Esophagus squamous epithelium (tissue), 5 donors: ENCODE results near the gene C1orf50. TPM values are rescaled to one million over a fixed set of nuclear protein-coding genes. Genes with fewer than 3 reads are reported as not detected.

Experiments used
- DNase-seq: peaks from one replicate; lab custom pipeline; 2025; lab: John Stamatoyannopoulos, UW
- H3K27ac ChIP-seq, 4 donors: fragments of 200-600 bp; sonication (generic); one replicate each; pipeline ENCODE4 v1.5.1; 2016 to 2019; ENCODE audit warnings: mild to moderate bottlenecking in 1 of 4
- H3K27me3 ChIP-seq, 4 donors: fragments of 200-600 bp; sonication (generic); 1 replicate in 3 of 4; 2 replicates in 1 of 4; pipeline versions ENCODE4 v1.5.1 to v1.6.0; 2017 to 2021; ENCODE audit warnings: antibody characterized with exemption in 1 of 4
- H3K36me3 ChIP-seq, 3 donors: fragments of 200-600 bp; sonication (generic); one replicate each; pipeline ENCODE4 v1.5.1; 2016 to 2019
- H3K4me1 ChIP-seq, 3 donors: fragments of 200-600 bp; sonication (generic); one replicate each; pipeline ENCODE4 v1.5.1; 2017 to 2019
- H3K4me3 ChIP-seq, 4 donors: fragments of 200-600 bp; sonication (generic); 1 replicate in 3 of 4; 2 replicates in 1 of 4; pipeline ENCODE4 v1.5.1; 2016 to 2019; ENCODE audit warnings: mild to moderate bottlenecking in 2 of 4, moderate library complexity in 1 of 4
- H3K9me3 ChIP-seq, 3 donors: fragments of 200-600 bp; sonication (generic); one replicate each; pipeline ENCODE4 v1.5.1; 2016 to 2019
- POLR2A ChIP-seq, 4 donors: fragments of 450-650 bp; IDR thresholded peaks; one replicate each; pipeline ENCODE4 v1.6.1; 2017; ENCODE audit warnings: antibody characterized with exemption in 4 of 4, mild to moderate bottlenecking in 4 of 4, moderate library complexity in 3 of 4
- WGBS, 2 donors: methylation state at CpG; one replicate each; pipeline ENCODE4 v1.1.5; 2018; 5-methylcytosine and 5-hydroxymethylcytosine counted together
- intact Hi-C: fragments of 100-400 bp; cut with DNase I; formaldehyde crosslinking; loops from one replicate; pipeline ENCODE4 v1.15.0; 2022
- total RNA-seq, 4 donors: library from RNA; depleted of rRNA; stranded (reverse); fragments of >200 nt; gene quantifications; one replicate each; pipeline ENCODE4 v1.1.0, GENCODE V29; 2016
- TF ChIP-seq, protein P1 (sequence below), 6 experiments: fragments of 450-650 bp in 4 of 6; fragments of 200-600 bp in 2 of 6; sonication (generic) in 2 of 6; IDR thresholded peaks; one replicate each; pipeline ENCODE4 v1.5.1; 2016 to 2019; ENCODE audit warnings: antibody characterized with exemption in 6 of 6, mild to moderate bottlenecking in 4 of 6, moderate library complexity in 4 of 6
- donor health status: DM: yes; HTN: yes; CAD: no.

C1orf50 gene
- total RNA-seq, 4 donors from 2014 or later: 1.5 to 15.4 (median 3.8) TPM

GRCh38 chr1:42768172-42768571 lies 1.1 kb downstream of the C1orf50 start:
- H3K27me3 ChIP-seq: no peaks in the 10 kb centered on the region
- peaks cover 10 to 54% (median 16%) of the 10 kb centered on the region in 3 donors for H3K4me1 ChIP-seq
- peaks cover 0 to 11% (median 0%) of the 10 kb centered on the region in 3 donors for H3K36me3 ChIP-seq
- peak overlapping the region in 3 of 4 donors; percentile 63 to 97 (median 77) for H3K4me3 ChIP-seq
- peak overlapping the region in 1 of 4 donors; percentile 93 for H3K27ac ChIP-seq
- H3K9me3 ChIP-seq: no peaks in the 10 kb centered on the region
- intact Hi-C loops: no loop called here
- WGBS, 2 donors: 73 to 80% methylated on average over 2 of the region's 2 CpGs
- TF ChIP-seq POLR2A (IDR thresholded peaks at IDR 0.05): no peak
- TF ChIP-seq, protein P1, sequence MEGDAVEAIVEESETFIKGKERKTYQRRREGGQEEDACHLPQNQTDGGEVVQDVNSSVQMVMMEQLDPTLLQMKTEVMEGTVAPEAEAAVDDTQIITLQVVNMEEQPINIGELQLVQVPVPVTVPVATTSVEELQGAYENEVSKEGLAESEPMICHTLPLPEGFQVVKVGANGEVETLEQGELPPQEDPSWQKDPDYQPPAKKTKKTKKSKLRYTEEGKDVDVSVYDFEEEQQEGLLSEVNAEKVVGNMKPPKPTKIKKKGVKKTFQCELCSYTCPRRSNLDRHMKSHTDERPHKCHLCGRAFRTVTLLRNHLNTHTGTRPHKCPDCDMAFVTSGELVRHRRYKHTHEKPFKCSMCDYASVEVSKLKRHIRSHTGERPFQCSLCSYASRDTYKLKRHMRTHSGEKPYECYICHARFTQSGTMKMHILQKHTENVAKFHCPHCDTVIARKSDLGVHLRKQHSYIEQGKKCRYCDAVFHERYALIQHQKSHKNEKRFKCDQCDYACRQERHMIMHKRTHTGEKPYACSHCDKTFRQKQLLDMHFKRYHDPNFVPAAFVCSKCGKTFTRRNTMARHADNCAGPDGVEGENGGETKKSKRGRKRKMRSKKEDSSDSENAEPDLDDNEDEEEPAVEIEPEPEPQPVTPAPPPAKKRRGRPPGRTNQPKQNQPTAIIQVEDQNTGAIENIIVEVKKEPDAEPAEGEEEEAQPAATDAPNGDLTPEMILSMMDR (IDR thresholded peaks at IDR 0.05): no peak
- DNase-seq: no peak

- Histone ChIP-seq H3K9me3 (no peaks in the 10 kb centered on the region), H3K4me3 (no peak overlapping the region), H3K27ac (no peak overlapping the region), H3K27me3 (no peaks in the 10 kb centered on the region), H3K4me1 (peaks cover 10 to 43% (median 16%) of the 10 kb centered on the region in 3 donors), H3K36me3 (peaks cover 0 to 27% (median 6%) of the 10 kb centered on the region in 3 donors)
- no peak for DNase-seq
- TF ChIP-seq, protein P1 (IDR thresholded peaks at IDR 0.05): no peak
- TF ChIP-seq POLR2A (IDR thresholded peaks at IDR 0.05): no peak
- intact Hi-C loops: no loop called here
- 85 to 88% methylated on average over 3 of the region's 3 CpGs for WGBS, 2 donors
Measured at GRCh38 chr1:42769811-42770210, 2.8 kb downstream of the C1orf50 start.

- Histone ChIP-seq H3K4me1 (peaks cover 0 to 15% (median 10%) of the 10 kb centered on the region in 3 donors), H3K27ac (no peak overlapping the region), H3K4me3 (no peak overlapping the region), H3K9me3 (no peaks in the 10 kb centered on the region), H3K36me3 (peaks cover 4 to 63% (median 17%) of the 10 kb centered on the region in 3 donors), H3K27me3 (no peaks in the 10 kb centered on the region)
- intact Hi-C loops: no loop called here
- WGBS, 2 donors: 50% methylated on average over 2 of the region's 2 CpGs
- no peak for TF ChIP-seq POLR2A (IDR thresholded peaks at IDR 0.05)
- TF ChIP-seq, protein P1 (IDR thresholded peaks at IDR 0.05): no peak
- DNase-seq: no peak
Measured at GRCh38 chr1:42773420-42773819, 6.4 kb downstream of the C1orf50 start.

DNA sequence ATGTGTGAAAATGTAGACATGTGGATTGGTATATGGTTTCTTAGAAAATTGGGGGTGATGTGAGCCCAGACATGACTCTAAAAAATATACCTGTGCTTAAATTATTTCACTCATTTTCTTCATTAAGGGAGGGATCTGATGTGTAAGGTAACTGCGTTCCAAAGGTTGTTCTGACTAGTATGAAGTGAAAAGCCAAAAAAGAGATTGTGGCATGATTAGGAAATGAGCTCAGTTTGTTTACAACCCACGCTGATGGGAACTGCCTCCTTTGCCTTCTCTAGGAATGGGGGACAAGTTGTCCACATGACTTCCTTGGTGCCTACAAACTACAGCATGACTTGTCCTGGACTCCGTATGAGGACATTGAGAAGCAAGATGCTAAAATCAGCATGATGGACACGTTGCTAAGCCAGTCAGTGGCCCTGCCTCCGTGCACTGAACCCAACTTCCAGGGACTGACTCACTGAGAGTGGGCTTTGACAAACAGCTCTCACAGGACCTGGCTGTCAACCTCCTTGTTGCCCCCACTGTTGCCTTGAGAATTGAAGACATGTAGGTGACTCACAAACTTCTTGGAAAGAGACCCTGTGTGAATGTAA lies 8.0 kb downstream of the C1orf50 start:
- Histone ChIP-seq H3K9me3 (no peaks in the 10 kb centered on the region), H3K4me1 (no peaks in the 10 kb centered on the region), H3K4me3 (no peak overlapping the region), H3K27ac (no peak overlapping the region), H3K36me3 (peaks cover 4 to 71% (median 17%) of the 10 kb centered on the region in 3 donors), H3K27me3 (no peaks in the 10 kb centered on the region)
- TF ChIP-seq, protein P1 (IDR thresholded peaks at IDR 0.05): no peak
- TF ChIP-seq POLR2A (IDR thresholded peaks at IDR 0.05): no peak
- WGBS, 2 donors: 79 to 92% methylated on average over 3 to 5 of the region's 5 CpGs
- no peak for DNase-seq
- intact Hi-C loops: no loop called here

GRCh38 chr1:42776502-42776901 lies 9.5 kb downstream of the C1orf50 start:
- TF ChIP-seq, protein P1 (IDR thresholded peaks at IDR 0.05): no peak
- TF ChIP-seq POLR2A (IDR thresholded peaks at IDR 0.05): no peak
- WGBS, 2 donors: 94 to 100% methylated on average over 4 to 6 of the region's 6 CpGs
- DNase-seq: no peak
- Histone ChIP-seq H3K36me3 (peaks cover 4 to 85% (median 17%) of the 10 kb centered on the region in 3 donors), H3K27me3 (no peaks in the 10 kb centered on the region), H3K4me3 (no peak overlapping the region), H3K9me3 (no peaks in the 10 kb centered on the region), H3K27ac (no peak overlapping the region), H3K4me1 (no peaks in the 10 kb centered on the region)
- intact Hi-C loops: no loop called here
